Fibroblast of lung (primary cell): ENCODE results near the gene MICOS13. TPM values are rescaled to one million over a fixed set of nuclear protein-coding genes. Genes with fewer than 3 reads are reported as not detected.

ENCODE experiments used
- DNase-seq, 2 donors: peaks; one replicate each; pipeline versions ENCODE4 v3.0.0 to v3.0.0-alpha.2; 2010; ENCODE audit warnings: low read depth in 2 of 2
- H2AFZ ChIP-seq: 2 replicates; pipeline ENCODE4 v1.5.1; 2012; ENCODE audit warnings: low read length, control low read depth, inconsistent platforms
- H3K27ac ChIP-seq: 2 replicates; pipeline ENCODE4 v1.5.1; 2011; ENCODE audit warnings: low read length, control low read depth; ENCODE audit not compliant: insufficient read depth
- H3K27me3 ChIP-seq: 2 replicates; pipeline ENCODE4 v1.5.1; 2011; ENCODE audit warnings: mild to moderate bottlenecking, low read length; ENCODE audit not compliant: control insufficient read depth, insufficient read depth
- H3K36me3 ChIP-seq: 2 replicates; pipeline ENCODE4 v1.5.1; 2011; ENCODE audit warnings: low read length; ENCODE audit not compliant: control insufficient read depth, insufficient read depth
- H3K4me1 ChIP-seq: 2 replicates; pipeline ENCODE4 v1.5.1; 2011; ENCODE audit warnings: low read length; ENCODE audit not compliant: control insufficient read depth, insufficient read depth; ENCODE audit errors: extremely low read depth
- H3K4me2 ChIP-seq: 2 replicates; pipeline ENCODE4 v1.5.1; 2011; ENCODE audit warnings: low read length, control low read depth; ENCODE audit not compliant: insufficient read depth; ENCODE audit errors: extremely low read depth
- H3K4me3 ChIP-seq, 4 experiments: fragments of 200-600 bp in 1 of 4; sonication (generic) in 1 of 4; replicated peaks in 1 of 4; 2 replicates each; pipeline ENCODE4 v1.5.1; 2011 to 2016; ENCODE audit warnings: low read length in 4 of 4, low read depth in 3 of 4, mild to moderate bottlenecking in 3 of 4, control low read depth in 2 of 4, inconsistent platforms in 1 of 4, mixed read lengths in 1 of 4; ENCODE audit not compliant: insufficient read depth in 1 of 4; ENCODE audit errors: control extremely low read depth in 1 of 4
- H3K79me2 ChIP-seq: 2 replicates; pipeline ENCODE4 v1.5.1; 2012; ENCODE audit warnings: mild to moderate bottlenecking, low read length, inconsistent platforms; ENCODE audit not compliant: control insufficient read depth, insufficient read depth
- H3K9ac ChIP-seq: 2 replicates; pipeline ENCODE4 v1.5.1; 2011; ENCODE audit warnings: mild to moderate bottlenecking, low read length, control low read depth; ENCODE audit not compliant: insufficient read depth
- H3K9me3 ChIP-seq: 2 replicates; pipeline ENCODE4 v1.5.1; 2012; ENCODE audit warnings: low read depth, low read length; ENCODE audit not compliant: control insufficient read depth, insufficient read depth
- H4K20me1 ChIP-seq: 2 replicates; pipeline ENCODE4 v1.5.1; 2011; ENCODE audit warnings: low read length; ENCODE audit not compliant: control insufficient read depth, insufficient read depth; ENCODE audit errors: extremely low read depth
- CTCF ChIP-seq, 2 donors: IDR thresholded peaks in 1 of 2; conservative IDR thresholded peaks in 1 of 2; 1 replicate in 1 of 2; 2 replicates in 1 of 2; pipeline ENCODE4 v1.5.1; 2011 to 2012; ENCODE audit warnings: low read length in 2 of 2, control low read depth in 1 of 2, inconsistent platforms in 1 of 2, low read depth in 1 of 2, mild to moderate bottlenecking in 1 of 2
- EZH2 ChIP-seq: IDR thresholded peaks from 2 replicates; pipeline ENCODE4 v1.5.1; 2012; ENCODE audit warnings: low read length, control low read depth, mild to moderate bottlenecking; ENCODE audit errors: missing control alignments
- polyA minus RNA-seq: library from RNA; depleted of rRNA, polyadenylated mRNA; stranded (reverse); fragments of >200 nt; gene quantifications from 2 replicates; pipeline ENCODE4 v1.2.3, GENCODE V29; 2011; ENCODE audit warnings: low replicate concordance
- polyA plus RNA-seq, 2 donors: library from polyadenylated mRNA; depleted of rRNA in 1 of 2; stranded (reverse) in 1 of 2; unstranded in 1 of 2; fragments of >200 nt; gene quantifications; 2 replicates each; pipeline ENCODE4 v1.2.1, GENCODE V29; 2011 to 2012; ENCODE audit warnings: missing spikeins in 1 of 2
- total RNA-seq: library from RNA; depleted of rRNA; stranded (reverse); fragments of >200 nt; gene quantifications from 2 replicates; pipeline ENCODE4 v1.2.1, GENCODE V29; 2014

The MICOS13 gene
- total RNA-seq (29.3 and 73.5 TPM in 2 replicates), polyA plus RNA-seq (20.7 and 20.8 TPM in 2 replicates), polyA minus RNA-seq (29.2 and 29.9 TPM in 2 replicates)
- 83.6 and 93.2 TPM in 2 replicates for polyA plus RNA-seq (2012)

- Histone ChIP-seq H3K79me2 (peaks cover 10% of the 10 kb centered on the region), H3K4me3 (peak within 1 kb of the TSS; percentile 75 to 98 (median 86)), H3K27me3 (peaks cover 3% of the 10 kb centered on the region), H3K9ac (peak within 1 kb of the TSS; percentile 90), H3K4me1 (peaks cover 4% of the 10 kb centered on the region), H4K20me1 (no peaks in the 10 kb centered on the region), H3K4me2 (peak within 1 kb of the TSS; percentile 96), H2AFZ (peak within 1 kb of the TSS; percentile 73), H3K9me3 (no peaks in the 10 kb centered on the region), H3K36me3 (peaks cover 1% of the 10 kb centered on the region), H3K27ac (peak within 1 kb of the TSS; percentile 92)
- DNase-seq, result peak; percentile 98 to 99
- TF ChIP-seq CTCF (conservative IDR thresholded peaks at IDR 0.05 in 1 of 2, IDR thresholded peaks at IDR 0.05 in 1 of 2; ENCODE audit: low read depth in 1 of 2, low read length in 2 of 2) (no peak), EZH2 (no peak)
These were observed at the start of gene MICOS13, which contains the start of gene HSD11B1L for GRCh38 chr19:5680437-5681368. TSS of gene MICOS13 (minus strand) at chr19:5680516. CDS start at chr19:5680486, 30 bp downstream. TSS of gene HSD11B1L (plus strand) at chr19:5681027. CDS start at chr19:5684833, 3,806 bp downstream.

GRCh38 chr19:5727453-5728050 is 47.2 kb upstream of the MICOS13 start:
- Histone ChIP-seq H3K27ac (no peak overlapping the region), H3K9ac (no peak overlapping the region)

More at GRCh38 chr19:5727453-5728050, 47.2 kb upstream of the MICOS13 start:
- Histone ChIP-seq H3K4me1 (no peaks in the 10 kb centered on the region), H3K36me3 (no peaks in the 10 kb centered on the region), H3K4me3 (no peak overlapping the region), H3K27me3 (no peaks in the 10 kb centered on the region), H3K4me2 (no peak overlapping the region), H3K79me2 (no peaks in the 10 kb centered on the region), H2AFZ (no peak overlapping the region), H4K20me1 (no peaks in the 10 kb centered on the region), H3K9me3 (no peaks in the 10 kb centered on the region)
- DNase-seq, result no peak
- TF ChIP-seq CTCF (conservative IDR thresholded peaks at IDR 0.05 in 1 of 2, IDR thresholded peaks at IDR 0.05 in 1 of 2; ENCODE audit: low read depth in 1 of 2, low read length in 2 of 2) (no peak), EZH2 (no peak)
